Endothelial cell of umbilical vein (primary cell): ENCODE measurements around the gene BTF3L4. TPM values are rescaled to one million over a fixed set of nuclear protein-coding genes. Genes with fewer than 3 reads are reported as not detected.

Experiments used
- BruUV-seq: library from RNA; stranded (reverse); fragments of 400-500 nt; replicated peaks from 2 replicates; lab custom pipeline; 2021; lab: Mats Ljungman, UMichigan
- CTCF ChIA-PET: fragments of 300-600, 350-600 bp; sonication (Branson Sonifier 250); formaldehyde crosslinking; loops from one replicate; lab custom pipeline; 2021; ENCODE audit warnings: antibody characterized with exemption, inconsistent platforms; lab: Charles Lee
- POLR2A ChIA-PET: fragments of 300-600, 350-600 bp; sonication (Branson Sonifier 250); formaldehyde crosslinking; loops from one replicate; lab custom pipeline; 2021; ENCODE audit warnings: antibody characterized with exemption, inconsistent platforms; lab: Charles Lee
- DNase-seq: peaks from one replicate; pipeline ENCODE4 v3.0.0-alpha.2; 2011; ENCODE audit warnings: low read depth, low spot score
- FAIRE-seq: peaks from 2 replicates; lab custom pipeline; 2011; peaks lifted over from hg19 to GRCh38; lab: Jason Lieb, UNC
- H2AFZ ChIP-seq: 2 replicates; pipeline ENCODE4 v1.6.0; 2012; ENCODE audit warnings: low read depth, low read length, control low read depth, inconsistent platforms
- H3K27ac ChIP-seq: 2 replicates; pipeline ENCODE4 v1.5.1; 2011; ENCODE audit warnings: low read depth, mild to moderate bottlenecking, control low read depth, low read length, moderate library complexity; ENCODE audit not compliant: insufficient read depth
- H3K27me3 ChIP-seq, 2 experiments: 2 replicates each; pipeline versions ENCODE4 v1.6.0 to v1.6.1; 2011; ENCODE audit warnings: low read length in 2 of 2, mixed read lengths in 1 of 2; ENCODE audit not compliant: control insufficient read depth in 2 of 2, insufficient read depth in 2 of 2
- H3K36me3 ChIP-seq, 2 experiments: 2 replicates in 1 of 2; 3 replicates in 1 of 2; pipeline ENCODE4 v1.5.1; 2011; ENCODE audit warnings: low read length in 2 of 2, mild to moderate bottlenecking in 1 of 2, moderate library complexity in 1 of 2; ENCODE audit not compliant: control insufficient read depth in 2 of 2, insufficient read depth in 2 of 2; ENCODE audit errors: extremely low read depth in 1 of 2
- H3K4me1 ChIP-seq: 3 replicates; pipeline ENCODE4 v1.5.1; 2011; ENCODE audit warnings: mild to moderate bottlenecking, low read length; ENCODE audit not compliant: control insufficient read depth, insufficient read depth; ENCODE audit errors: extremely low read depth
- H3K4me2 ChIP-seq: 2 replicates; pipeline ENCODE4 v1.6.1; 2011; ENCODE audit warnings: low read length, control low read depth, mixed read lengths; ENCODE audit not compliant: insufficient read depth
- H3K4me3 ChIP-seq, 3 experiments: fragments of 200-600 bp in 1 of 3; sonication (generic), shearing (Covaris generic) in 1 of 3; replicated peaks in 1 of 3; 2 replicates each; pipeline ENCODE4 v1.5.1; 2011 to 2016; ENCODE audit warnings: control low read depth in 3 of 3, low read length in 3 of 3, mild to moderate bottlenecking in 2 of 3, inconsistent platforms in 1 of 3, low read depth in 1 of 3, moderate library complexity in 1 of 3; ENCODE audit not compliant: insufficient read depth in 1 of 3
- H3K79me2 ChIP-seq: 2 replicates; pipeline ENCODE4 v1.6.0; 2012; ENCODE audit warnings: low read length, inconsistent platforms; ENCODE audit not compliant: control insufficient read depth, insufficient read depth
- H3K9ac ChIP-seq: replicated peaks from 2 replicates; pipeline ENCODE3; 2011; ENCODE audit warnings: low read length, control low read depth; ENCODE audit not compliant: insufficient read depth; ENCODE audit errors: extremely low read depth
- H3K9me1 ChIP-seq: replicated peaks from 3 replicates; pipeline ENCODE4 v1.6.0; 2011; ENCODE audit warnings: mild to moderate bottlenecking, low read length; ENCODE audit not compliant: control insufficient read depth, insufficient read depth; ENCODE audit errors: extremely low read depth
- H3K9me3 ChIP-seq: replicated peaks from 2 replicates; pipeline ENCODE4 v1.5.1; 2012; ENCODE audit warnings: low read length, inconsistent platforms; ENCODE audit not compliant: control insufficient read depth, insufficient read depth
- H4K20me1 ChIP-seq: replicated peaks from 2 replicates; pipeline ENCODE3; 2011; ENCODE audit warnings: mild to moderate bottlenecking, low read length; ENCODE audit not compliant: control insufficient read depth, insufficient read depth; ENCODE audit errors: extremely low read depth
- EZH2 ChIP-seq: IDR thresholded peaks from 2 replicates; pipeline ENCODE4 v1.6.1; 2012; ENCODE audit warnings: borderline replicate concordance, low read depth, mild to moderate bottlenecking, moderate library complexity, low read length, inconsistent platforms; ENCODE audit not compliant: severe bottlenecking
- FOS ChIP-seq: IDR thresholded peaks from 2 replicates; pipeline ENCODE4 v1.6.1; 2011; ENCODE audit warnings: mild to moderate bottlenecking, low read length, moderate library complexity, borderline replicate concordance; ENCODE audit not compliant: insufficient read depth
- GATA2 ChIP-seq: IDR thresholded peaks from 2 replicates; pipeline ENCODE4 v1.7.0; 2011; ENCODE audit warnings: low read depth, mild to moderate bottlenecking, moderate library complexity, mixed read lengths, low read length; ENCODE audit not compliant: insufficient read length, insufficient read depth
- JUN ChIP-seq: IDR thresholded peaks from 2 replicates; pipeline ENCODE4 v1.6.1; 2011; ENCODE audit warnings: borderline replicate concordance, low read depth; ENCODE audit not compliant: insufficient read length, insufficient read depth
- MYC ChIP-seq: IDR thresholded peaks from one replicate; pipeline ENCODE4 v1.6.1; 2011; ENCODE audit warnings: mild to moderate bottlenecking, low read depth, low read length
- POLR2A ChIP-seq: IDR thresholded peaks from 2 replicates; pipeline ENCODE4 v1.6.1; 2012; ENCODE audit warnings: low read depth, mild to moderate bottlenecking, control low read depth, low read length
- POLR2AphosphoS5 ChIP-seq: IDR thresholded peaks from 2 replicates; pipeline ENCODE4 v1.6.1; 2012; ENCODE audit warnings: low read depth, mild to moderate bottlenecking, control low read depth, low read length, moderate library complexity; ENCODE audit not compliant: insufficient read depth
- dilution Hi-C: fragments of 300-500 bp; cut with MboI; formaldehyde crosslinking; loops from one replicate; pipeline ENCODE4 v1.15.0; 2019; ENCODE audit warnings: low sequenced_read_pairs; ENCODE audit not compliant: extremely low pct_ligation_motif_present
- intact Hi-C: fragments of 100-400 bp; cut with micrococcal nuclease; formaldehyde crosslinking; loops from one replicate; pipeline ENCODE4 v1.10.0; 2022
- polyA plus RNA-seq, 4 experiments: library from polyadenylated mRNA; depleted of rRNA in 3 of 4; stranded (reverse) in 3 of 4; unstranded in 1 of 4; fragments of >200 nt; gene quantifications; 2 replicates each; pipeline versions ENCODE4 v1.2.1 to v1.2.3, GENCODE V29; 2011 to 2012; ENCODE audit warnings: missing spikeins in 1 of 4
- total RNA-seq: library from RNA; stranded (reverse); gene quantifications from 2 replicates; pipeline ENCODE4 v1.2.3, GENCODE V29; 2021
- TF ChIP-seq, protein P1 (sequence below), 2 donors: IDR thresholded peaks; 1 replicate in 1 of 2; 2 replicates in 1 of 2; pipeline ENCODE4 v1.5.1; 2011; ENCODE audit warnings: low read length in 2 of 2, mild to moderate bottlenecking in 2 of 2, moderate library complexity in 2 of 2, control low read depth in 1 of 2, inconsistent platforms in 1 of 2, low read depth in 1 of 2; ENCODE audit not compliant: insufficient read depth in 1 of 2; ENCODE audit errors: extremely low read depth in 1 of 2
- TF ChIP-seq, protein P2 (sequence below): IDR thresholded peaks from 2 replicates; pipeline ENCODE4 v1.6.1; 2011; ENCODE audit not compliant: insufficient read depth, insufficient read length

Gene BTF3L4
- total and polyA plus RNA-seq, 2 donors (not counting 3 experiments of a cell fraction or from before 2014, with no cell fraction given): 25.1 to 43.2 TPM

DNA sequence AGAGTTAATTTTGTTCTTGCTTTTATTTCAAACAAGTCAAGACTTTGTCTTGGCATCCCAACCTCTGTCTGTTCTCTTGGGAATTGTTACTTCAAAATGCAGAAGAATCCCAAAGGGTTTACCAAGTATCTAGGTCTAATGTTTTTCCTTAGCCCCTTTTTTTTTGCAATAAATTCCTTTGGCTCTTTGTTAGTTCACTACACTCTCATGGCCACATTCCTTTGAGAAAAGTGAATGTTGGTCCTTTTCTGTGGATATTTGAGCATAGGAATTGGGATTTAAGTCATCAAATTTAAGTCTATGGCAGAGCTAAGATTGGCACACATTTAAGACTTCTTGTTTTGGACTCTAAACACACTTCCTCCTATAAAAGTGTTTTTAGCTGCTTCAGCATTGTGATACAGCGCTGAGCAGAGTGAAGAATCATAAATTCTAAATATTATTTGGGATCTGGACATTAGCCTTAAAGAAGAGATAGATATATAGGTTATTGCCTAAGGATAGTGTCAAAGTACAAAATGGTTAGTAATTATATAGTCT, 1.9 kb downstream of the BTF3L4 start:
- Histone ChIP-seq H4K20me1 (no peaks in the 10 kb centered on the region), H3K4me3 (no peak overlapping the region), H3K36me3 (peaks cover 6 to 9% of the 10 kb centered on the region in 2 experiments), H3K4me1 (peaks cover 24% of the 10 kb centered on the region), H3K4me2 (peak overlapping the region; percentile 98), H3K9me3 (no peaks in the 10 kb centered on the region), H3K79me2 (peaks cover 58% of the 10 kb centered on the region), H3K27ac (no peak overlapping the region), H2AFZ (no peak overlapping the region), H3K9me1 (no peaks in the 10 kb centered on the region), H3K27me3 (no peaks in the 10 kb centered on the region), H3K9ac (no peak overlapping the region)
- intact Hi-C loops (loop anchor here (2.0 to 5.0 kb wide), 2 partner anchors 161 to 309 kb away; partner anchors contain the start of gene CC2D1B), dilution Hi-C loops (no loop called here)
- BruUV-seq: no TSS peak
- DNase-seq: no peak
- POLR2A ChIA-PET: no interaction called here
- no peak for FAIRE-seq
- CTCF ChIA-PET: no interaction called here
- no peak for TF ChIP-seq POLR2AphosphoS5
- TF ChIP-seq GATA2: no peak
- no peak for TF ChIP-seq POLR2A
- TF ChIP-seq EZH2: no peak
- TF ChIP-seq FOS: no peak
- no peak for TF ChIP-seq JUN
- no peak for TF ChIP-seq MYC
- TF ChIP-seq, protein P1, sequence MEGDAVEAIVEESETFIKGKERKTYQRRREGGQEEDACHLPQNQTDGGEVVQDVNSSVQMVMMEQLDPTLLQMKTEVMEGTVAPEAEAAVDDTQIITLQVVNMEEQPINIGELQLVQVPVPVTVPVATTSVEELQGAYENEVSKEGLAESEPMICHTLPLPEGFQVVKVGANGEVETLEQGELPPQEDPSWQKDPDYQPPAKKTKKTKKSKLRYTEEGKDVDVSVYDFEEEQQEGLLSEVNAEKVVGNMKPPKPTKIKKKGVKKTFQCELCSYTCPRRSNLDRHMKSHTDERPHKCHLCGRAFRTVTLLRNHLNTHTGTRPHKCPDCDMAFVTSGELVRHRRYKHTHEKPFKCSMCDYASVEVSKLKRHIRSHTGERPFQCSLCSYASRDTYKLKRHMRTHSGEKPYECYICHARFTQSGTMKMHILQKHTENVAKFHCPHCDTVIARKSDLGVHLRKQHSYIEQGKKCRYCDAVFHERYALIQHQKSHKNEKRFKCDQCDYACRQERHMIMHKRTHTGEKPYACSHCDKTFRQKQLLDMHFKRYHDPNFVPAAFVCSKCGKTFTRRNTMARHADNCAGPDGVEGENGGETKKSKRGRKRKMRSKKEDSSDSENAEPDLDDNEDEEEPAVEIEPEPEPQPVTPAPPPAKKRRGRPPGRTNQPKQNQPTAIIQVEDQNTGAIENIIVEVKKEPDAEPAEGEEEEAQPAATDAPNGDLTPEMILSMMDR (IDR thresholded peaks at IDR 0.05; ENCODE audit: extremely low read depth in 1 of 2, insufficient read depth in 1 of 2, low read depth in 1 of 2, low read length in 2 of 2): no peak
- TF ChIP-seq, protein P2, sequence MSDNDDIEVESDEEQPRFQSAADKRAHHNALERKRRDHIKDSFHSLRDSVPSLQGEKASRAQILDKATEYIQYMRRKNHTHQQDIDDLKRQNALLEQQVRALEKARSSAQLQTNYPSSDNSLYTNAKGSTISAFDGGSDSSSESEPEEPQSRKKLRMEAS: no peak
